ENCODE measurements around the gene HHIPL2.
"Not testable (repeated sequence)": the region's sequence is repeated elsewhere in the genome, so short reads cannot be mapped to it uniquely, and the experiment has no call there.

HHIPL2 gene

GRCh38 chr1:222539951-222540597, 7.8 kb downstream of the HHIPL2 start:
- DNase-seq (ENCODE audit: low read depth in 2 of 2): no peak

GRCh38 chr1:222535455-222535854, 12.4 kb downstream of the HHIPL2 start:
- no peak for DNase-seq (ENCODE audit: low read depth in 2 of 2)

- no peak for DNase-seq (ENCODE audit: low read depth in 2 of 2)
Measured at GRCh38 chr1:222530852-222531251, 17.1 kb downstream of the HHIPL2 start.

GRCh38 chr1:222529916-222530315, 18.0 kb downstream of the HHIPL2 start:
- DNase-seq (ENCODE audit: low read depth in 2 of 2): no peak

GRCh38 chr1:222529181-222529580, 18.7 kb downstream of the HHIPL2 start:
- no peak for DNase-seq (ENCODE audit: low read depth in 2 of 2)

- DNase-seq (ENCODE audit: low read depth in 2 of 2): no peak
Measured at GRCh38 chr1:222525951-222526350, 22.0 kb downstream of the HHIPL2 start.

GRCh38 chr1:222523852-222524251, 24.1 kb downstream of the HHIPL2 start:
- DNase-seq (ENCODE audit: low read depth in 2 of 2): no peak

GRCh38 chr1:222522105-222522915, 25.6 kb downstream of the HHIPL2 start:
- DNase-seq (ENCODE audit: low read depth in 2 of 2): no peak

- DNase-seq (ENCODE audit: low read depth in 2 of 2): no peak
Measured at GRCh38 chr1:222521299-222522104, 26.4 kb downstream of the HHIPL2 start.

GRCh38 chr1:222489496-222489895, 58.4 kb downstream of the HHIPL2 start:
- not testable (repeated sequence) for DNase-seq (ENCODE audit: low read depth in 2 of 2)

GRCh38 chr1:222487774-222488173, 60.1 kb downstream of the HHIPL2 start:
- DNase-seq (ENCODE audit: low read depth in 2 of 2): not testable (repeated sequence)

- DNase-seq (ENCODE audit: low read depth in 2 of 2): not testable (repeated sequence)
Measured at GRCh38 chr1:222484005-222484404, 63.9 kb downstream of the HHIPL2 start.

- DNase-seq (ENCODE audit: low read depth in 2 of 2): not testable (repeated sequence)
Measured at GRCh38 chr1:222479567-222479966, 68.3 kb downstream of the HHIPL2 start.

- DNase-seq (ENCODE audit: low read depth in 2 of 2): not testable (repeated sequence)
Measured at GRCh38 chr1:222476436-222476835, 71.5 kb downstream of the HHIPL2 start.

GRCh38 chr1:222473717-222474116, 74.2 kb downstream of the HHIPL2 start:
- DNase-seq (ENCODE audit: low read depth in 2 of 2): not testable (repeated sequence)

GRCh38 chr1:222472776-222473540, 74.9 kb downstream of the HHIPL2 start:
- not testable (repeated sequence) for DNase-seq (ENCODE audit: low read depth in 2 of 2)
